Type B pancreatic cell (in vitro differentiated cells): ENCODE measurements around the gene DCHS2. TPM values are rescaled to one million over a fixed set of nuclear protein-coding genes. Genes with fewer than 3 reads are reported as not detected.

Source experiments
- DNase-seq: peaks from one replicate; pipeline ENCODE4 v3.0.0; 2021; ENCODE audit warnings: mixed read lengths; ENCODE audit not compliant: unreplicated experiment; ENCODE audit errors: extremely low spot score
- H3K27ac Mint-ChIP-seq: 2 replicates; pipeline ENCODE4 v1.8.0; 2021; ENCODE audit warnings: mild to moderate bottlenecking, mixed read lengths
- H3K27me3 Mint-ChIP-seq: 2 replicates; pipeline ENCODE4 v1.8.0; 2021; ENCODE audit warnings: mixed read lengths
- H3K36me3 Mint-ChIP-seq: 2 replicates; pipeline ENCODE4 v1.8.0; 2021; ENCODE audit warnings: mixed read lengths
- H3K4me1 Mint-ChIP-seq: one replicate; pipeline ENCODE4 v1.8.0; 2021; ENCODE audit warnings: mixed read lengths; ENCODE audit not compliant: unreplicated experiment
- H3K4me3 Mint-ChIP-seq: 2 replicates; pipeline ENCODE4 v1.8.0; 2021; ENCODE audit warnings: mild to moderate bottlenecking, mixed read lengths
- H3K9me3 Mint-ChIP-seq: 2 replicates; pipeline ENCODE4 v1.8.0; 2021; ENCODE audit warnings: mixed read lengths
- CTCF ChIP-seq: fragments of 200-600 bp; sonication (generic); conservative IDR thresholded peaks from 2 replicates; pipeline ENCODE4 v1.5.0; 2021; ENCODE audit warnings: antibody characterized with exemption, mild to moderate bottlenecking
- total RNA-seq: library from RNA; stranded (reverse); gene quantifications from 2 replicates; pipeline ENCODE4 v1.2.1, GENCODE V29; 2021; ENCODE audit warnings: low replicate concordance

DCHS2 gene
- total RNA-seq, 1 donor from 2014 or later: 1.8 TPM

DNA sequence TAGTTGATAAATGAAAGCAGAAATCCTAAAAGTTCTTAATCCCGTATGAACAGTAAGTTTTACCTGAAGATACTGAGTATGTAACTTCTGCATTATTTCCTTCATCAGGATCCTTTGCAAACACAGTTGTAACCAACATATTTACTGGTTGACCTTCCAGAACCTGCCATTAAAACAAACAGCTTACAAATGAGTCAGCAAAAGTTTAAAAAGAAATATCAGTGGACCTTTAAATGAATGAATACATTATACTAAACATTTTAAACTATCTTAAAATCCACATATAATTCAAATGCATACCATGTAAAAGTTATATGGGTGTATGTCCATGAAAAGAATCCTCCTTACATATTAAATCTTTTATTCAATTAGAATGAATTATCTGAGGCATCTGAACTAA lies 163.6 kb downstream of the DCHS2 start:
- H3K4me1 Mint-ChIP-seq: no peaks in the 10 kb centered on the region
- H3K4me3 Mint-ChIP-seq: no peak overlapping the region
- H3K9me3 Mint-ChIP-seq: no peaks in the 10 kb centered on the region
- H3K36me3 Mint-ChIP-seq: no peaks in the 10 kb centered on the region
- no peak for DNase-seq
- H3K27me3 Mint-ChIP-seq: peaks cover 5% of the 10 kb centered on the region
- no peak for TF ChIP-seq CTCF
- no peak overlapping the region for H3K27ac Mint-ChIP-seq

- Mint-ChIP-seq H3K9me3 (peaks cover 7% of the 10 kb centered on the region), H3K36me3 (no peaks in the 10 kb centered on the region), H3K27me3 (no peaks in the 10 kb centered on the region), H3K4me1 (no peaks in the 10 kb centered on the region), H3K4me3 (no peak overlapping the region), H3K27ac (no peak overlapping the region)
- no peak for TF ChIP-seq CTCF
- DNase-seq: no peak
Measured at GRCh38 chr4:154320521-154320920, 171.1 kb downstream of the DCHS2 start.

DNA sequence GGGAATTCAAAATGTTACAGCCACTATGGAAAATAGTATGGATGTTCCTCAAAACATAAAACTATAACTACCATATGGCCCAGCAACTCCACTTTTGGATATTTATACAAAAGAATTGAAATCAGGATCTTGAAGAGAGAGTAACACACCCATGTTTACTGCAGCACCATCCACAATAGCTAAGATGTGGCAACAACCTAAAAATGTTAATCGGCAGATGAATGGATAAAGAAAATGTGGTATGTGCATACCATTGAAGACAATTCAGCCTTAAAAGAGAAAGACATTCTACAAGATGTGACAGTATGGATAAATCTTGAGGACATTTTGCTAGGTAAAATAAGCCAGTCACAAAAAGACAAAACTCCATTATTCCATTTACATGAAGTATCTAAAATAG lies 171.9 kb downstream of the DCHS2 start:
- H3K4me1 Mint-ChIP-seq: no peaks in the 10 kb centered on the region
- no peak for TF ChIP-seq CTCF
- no peaks in the 10 kb centered on the region for H3K36me3 Mint-ChIP-seq
- DNase-seq: no peak
- H3K27me3 Mint-ChIP-seq: no peaks in the 10 kb centered on the region
- no peak overlapping the region for H3K27ac Mint-ChIP-seq
- H3K4me3 Mint-ChIP-seq: no peak overlapping the region
- peaks cover 7% of the 10 kb centered on the region for H3K9me3 Mint-ChIP-seq

DNA sequence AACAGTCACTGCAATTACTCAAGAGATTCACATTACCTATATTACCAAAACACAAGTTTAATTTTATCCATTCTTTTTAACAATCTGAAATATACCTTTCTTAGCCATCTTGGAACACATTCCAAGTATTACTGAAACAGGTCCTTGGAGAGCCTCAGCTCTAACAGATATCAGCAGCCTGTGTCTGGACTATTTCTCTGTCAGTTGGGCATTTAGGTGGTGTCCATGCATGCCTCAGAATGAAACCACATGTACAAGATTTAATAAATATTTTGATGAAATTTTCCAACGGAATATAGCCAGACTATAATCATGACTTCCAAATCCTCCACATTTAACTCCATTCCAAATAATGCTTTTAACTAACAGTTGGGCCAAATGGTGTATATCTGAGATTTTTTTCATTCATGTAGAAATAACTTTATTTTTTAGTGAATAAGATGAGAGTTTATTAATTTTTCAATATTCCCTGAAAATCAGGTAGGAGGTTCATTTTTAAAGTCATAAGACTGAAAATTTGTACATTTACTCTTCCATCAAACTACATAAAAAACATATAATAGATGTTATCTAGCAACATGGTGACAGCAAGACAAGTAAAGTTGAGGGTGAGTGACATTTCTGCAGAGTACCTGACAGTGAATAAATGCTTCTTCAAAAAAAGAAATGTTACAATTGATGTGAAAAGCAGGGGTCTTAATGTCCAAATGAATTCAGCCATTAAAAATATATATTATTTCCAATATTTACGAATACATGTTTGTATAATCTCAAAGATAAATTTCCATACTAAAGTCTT lies 174.2 kb downstream of the DCHS2 start:
- H3K36me3 Mint-ChIP-seq: no peaks in the 10 kb centered on the region
- no peak overlapping the region for H3K4me3 Mint-ChIP-seq
- no peak for DNase-seq
- no peak for TF ChIP-seq CTCF
- no peaks in the 10 kb centered on the region for H3K4me1 Mint-ChIP-seq
- no peak overlapping the region for H3K27ac Mint-ChIP-seq
- H3K27me3 Mint-ChIP-seq: no peaks in the 10 kb centered on the region
- H3K9me3 Mint-ChIP-seq: peaks cover 7% of the 10 kb centered on the region

DNA sequence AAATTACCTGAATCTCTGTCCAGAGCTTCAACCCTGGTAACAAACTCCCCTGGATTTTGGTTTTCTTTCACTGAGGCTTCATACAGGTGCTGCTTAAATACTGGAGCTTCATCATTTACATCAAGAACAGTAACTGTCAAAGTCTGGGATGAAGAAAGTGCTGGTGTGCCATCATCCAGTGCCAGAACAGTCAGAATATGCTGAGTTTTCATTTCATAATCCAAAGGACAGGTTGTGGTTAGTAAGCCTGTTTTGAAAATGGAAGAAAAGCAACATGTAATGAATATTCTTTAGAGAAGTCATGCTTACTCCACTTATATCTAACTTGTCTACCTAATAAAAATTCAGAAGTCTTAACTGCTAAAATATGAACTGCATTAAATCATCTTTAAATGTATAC lies 175.9 kb downstream of the DCHS2 start:
- Mint-ChIP-seq H3K4me1 (no peaks in the 10 kb centered on the region), H3K36me3 (no peaks in the 10 kb centered on the region), H3K27ac (no peak overlapping the region), H3K9me3 (peaks cover 7% of the 10 kb centered on the region), H3K27me3 (no peaks in the 10 kb centered on the region), H3K4me3 (no peak overlapping the region)
- TF ChIP-seq CTCF: no peak
- DNase-seq: no peak
